ENCODE results near the gene YAF2. TPM values are rescaled to one million over a fixed set of nuclear protein-coding genes. Genes with fewer than 3 reads are reported as not detected.

YAF2 gene
- total RNA-seq, 1 experiment from 2014 or later: 19.9 TPM

DNA sequence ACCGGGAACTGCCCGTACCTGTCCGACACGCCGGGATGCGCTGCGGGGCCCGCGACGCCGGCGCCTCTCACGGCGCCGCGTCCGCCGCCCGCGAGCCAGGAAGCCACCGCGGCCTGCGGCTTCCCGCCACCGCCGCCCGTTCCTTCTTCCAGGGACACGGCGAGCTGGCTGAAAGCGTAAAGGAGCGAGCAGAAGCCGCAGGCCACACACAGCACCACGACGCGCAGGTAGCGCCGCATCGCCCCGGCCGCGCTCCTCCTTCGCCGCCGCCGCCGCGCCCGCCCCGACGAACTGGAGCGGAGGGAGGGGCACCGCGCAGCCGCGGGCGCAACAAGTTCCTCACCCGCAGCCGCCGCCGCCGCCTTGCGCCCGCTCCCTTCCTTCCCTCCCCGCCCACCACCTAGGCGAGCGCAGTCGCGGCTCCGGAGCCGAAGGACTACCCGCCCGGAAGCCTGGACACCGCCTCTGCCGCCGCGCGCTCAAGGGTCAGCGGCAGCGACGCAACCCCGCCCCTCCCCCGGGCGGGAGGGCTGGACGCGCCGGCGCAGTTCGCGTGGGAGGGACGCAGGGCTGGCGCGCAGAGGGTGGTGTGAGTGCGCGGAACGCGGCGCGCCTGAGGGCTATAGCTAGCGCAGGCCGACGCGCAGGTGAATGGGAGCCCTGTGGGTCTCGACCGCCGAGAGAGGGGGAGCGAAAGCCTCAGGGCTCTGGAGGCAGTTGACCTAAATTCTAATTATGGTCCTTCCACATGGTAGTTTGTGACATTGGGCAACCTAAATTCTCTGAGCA, 93.4 kb downstream of the YAF2 start, which contains the start of gene GXYLT1:
Gene GXYLT1 (minus strand): TSS at position 467 of the 789 bp plus-strand sequence. CDS start 228 bp downstream, at position 239.
- peak; percentile 91 for DNase-seq (ENCODE audit: low read depth)

DNA sequence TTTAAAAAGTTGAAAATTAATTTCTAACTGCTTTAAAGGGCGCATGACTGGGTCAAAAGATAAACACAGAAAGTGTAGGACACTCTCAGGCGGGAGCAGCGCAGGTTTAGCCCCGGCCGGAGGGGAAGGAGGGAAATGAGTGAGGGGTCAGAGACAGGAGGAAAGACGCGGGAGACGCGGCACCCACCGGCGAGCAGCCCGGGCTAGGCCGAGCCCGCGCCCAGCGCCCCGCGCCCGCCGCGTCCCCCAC, 94.0 kb downstream of the YAF2 start:
- DNase-seq (ENCODE audit: low read depth): peak; percentile 1

DNA sequence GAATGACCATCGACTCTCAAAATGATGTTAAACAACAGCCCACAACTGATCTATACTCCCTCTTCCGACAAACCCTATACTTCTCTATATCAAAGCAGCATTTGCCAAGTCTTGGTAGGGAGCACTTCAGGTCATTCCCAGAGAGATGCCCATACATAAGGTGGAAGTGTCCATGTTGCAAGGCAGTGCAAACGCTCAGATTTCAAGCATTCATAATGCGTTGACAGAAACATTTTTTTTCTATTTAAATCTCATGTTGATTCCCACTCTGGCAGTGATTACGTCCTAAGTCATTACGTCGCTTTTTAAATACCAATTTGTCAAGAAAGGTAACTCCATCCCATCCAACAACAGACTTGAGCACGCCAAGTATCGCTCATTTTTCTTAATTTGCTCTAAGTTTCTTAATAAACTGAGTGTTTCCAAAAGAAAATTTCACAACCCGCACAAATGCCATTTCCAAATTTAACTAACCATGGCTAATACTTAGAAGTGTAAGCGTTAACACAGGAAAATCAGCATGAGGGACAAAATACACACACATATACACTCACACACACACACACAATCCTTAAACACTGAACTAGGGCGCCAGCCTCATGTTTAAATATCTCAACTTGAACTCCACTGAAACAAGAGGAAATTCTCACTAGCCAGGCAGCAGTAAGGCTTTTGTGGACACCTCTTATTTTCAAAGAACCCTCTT, 94.4 kb downstream of the YAF2 start:
- DNase-seq (ENCODE audit: low read depth): peak; percentile 20

DNA sequence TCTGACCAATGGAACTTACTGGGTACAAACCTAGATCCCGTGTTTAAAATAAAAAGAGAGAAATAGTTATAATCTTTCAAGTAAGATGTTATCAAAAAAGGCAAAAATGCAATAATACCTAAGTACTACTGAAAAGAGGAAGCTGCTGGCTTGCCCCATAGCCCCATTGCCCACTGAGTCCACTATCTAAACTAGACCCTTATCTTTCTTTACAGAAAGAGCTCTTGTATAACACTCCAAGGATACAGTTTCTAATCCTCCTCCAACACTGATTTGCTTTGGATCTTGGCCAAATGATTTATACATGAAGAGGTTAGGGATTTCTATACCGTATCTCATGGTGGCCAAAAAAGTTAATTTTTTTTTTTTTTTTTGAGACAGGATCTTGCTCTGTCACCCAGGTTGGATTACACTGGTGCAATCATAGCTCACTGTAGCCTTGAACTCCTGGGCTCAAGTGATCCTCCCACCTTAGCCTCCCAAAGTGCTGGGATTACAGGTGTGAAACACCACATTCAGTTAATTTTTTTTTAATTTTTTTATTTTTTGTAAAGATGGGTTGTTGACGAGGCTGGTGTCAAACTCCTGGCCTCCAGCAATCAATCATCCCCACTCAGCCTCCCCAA, 96.0 kb downstream of the YAF2 start:
- DNase-seq (ENCODE audit: low read depth): no peak

DNA sequence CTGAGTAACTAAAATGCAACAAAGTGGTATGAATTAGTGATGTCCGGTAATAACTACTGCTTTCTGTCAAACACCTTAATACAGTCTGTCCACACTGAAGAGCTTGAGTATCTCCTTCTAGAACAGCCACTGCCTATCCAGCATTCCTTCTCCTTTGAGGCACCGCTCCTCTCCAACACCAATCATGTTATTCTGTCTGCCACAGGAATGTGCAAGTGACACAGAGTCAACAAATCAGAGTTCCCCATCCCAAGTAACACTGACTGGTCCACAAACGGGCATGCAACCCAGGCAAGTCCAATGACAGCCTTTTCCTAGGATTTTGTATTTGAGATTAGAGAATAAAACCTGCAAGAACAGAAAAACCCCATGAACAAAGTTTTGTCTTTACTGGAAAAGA, 97.1 kb downstream of the YAF2 start:
- peak; percentile 41 for DNase-seq (ENCODE audit: low read depth)

DNA sequence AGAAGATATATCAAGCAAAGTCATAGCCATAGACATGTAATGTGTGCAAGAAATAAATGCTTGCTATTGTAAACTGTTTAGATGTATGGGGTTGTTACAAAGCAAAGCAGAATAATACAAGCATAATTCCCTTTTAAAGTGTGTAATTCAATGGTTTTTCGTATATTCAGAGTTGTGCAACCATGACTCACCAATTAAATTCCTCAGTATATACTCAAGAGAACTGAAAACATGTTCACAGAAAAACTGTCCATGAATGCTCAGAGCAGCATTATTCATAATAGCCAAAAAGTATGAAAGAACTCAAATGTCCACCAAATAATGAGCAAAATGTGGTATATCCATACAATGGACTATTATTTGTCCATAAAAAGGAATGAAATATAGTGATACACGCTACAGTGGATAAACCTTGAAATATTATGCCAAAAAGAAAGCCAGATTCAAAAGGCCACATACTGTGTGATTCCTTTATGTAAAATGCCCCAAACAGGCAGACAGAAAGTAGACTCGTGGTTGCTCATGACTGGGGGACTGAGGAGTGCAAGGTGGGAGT, 102.7 kb downstream of the YAF2 start:
- peak; percentile 46 for DNase-seq (ENCODE audit: low read depth)

DNA sequence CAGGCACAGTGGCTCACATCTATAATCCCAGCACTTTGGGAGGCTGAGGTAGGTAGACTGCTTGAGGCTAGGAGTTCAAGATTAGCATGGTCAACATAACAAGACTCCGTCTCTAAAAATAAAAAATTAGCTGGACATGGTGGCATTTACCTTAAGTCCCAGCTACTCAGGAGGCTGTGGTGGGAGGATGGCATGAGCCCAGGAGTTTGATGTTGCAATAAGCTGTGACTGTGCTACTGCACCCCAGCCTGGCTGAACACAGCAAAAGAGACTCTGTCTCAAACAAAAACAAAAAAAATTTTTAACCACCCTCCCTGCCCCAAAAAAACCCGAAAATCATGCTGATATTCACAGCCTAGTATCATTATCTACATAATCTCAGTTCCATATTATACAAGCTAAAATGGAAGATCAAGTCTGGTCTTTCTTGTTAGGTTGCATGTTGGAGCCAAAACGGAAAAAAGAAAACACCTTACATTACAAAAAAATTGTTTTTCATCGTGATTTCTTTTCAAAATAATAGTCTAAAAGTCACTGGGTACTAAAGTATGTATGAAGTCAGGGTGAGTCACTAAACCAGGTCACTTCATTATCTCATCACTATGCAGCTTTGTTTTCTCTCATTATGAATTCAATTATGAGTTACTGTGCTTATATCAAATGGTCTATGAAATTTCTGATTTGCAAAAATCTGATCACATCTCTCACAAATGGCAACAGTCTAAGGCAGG, 107.2 kb downstream of the YAF2 start:
- peak; percentile 48 for DNase-seq (ENCODE audit: low read depth)

DNA sequence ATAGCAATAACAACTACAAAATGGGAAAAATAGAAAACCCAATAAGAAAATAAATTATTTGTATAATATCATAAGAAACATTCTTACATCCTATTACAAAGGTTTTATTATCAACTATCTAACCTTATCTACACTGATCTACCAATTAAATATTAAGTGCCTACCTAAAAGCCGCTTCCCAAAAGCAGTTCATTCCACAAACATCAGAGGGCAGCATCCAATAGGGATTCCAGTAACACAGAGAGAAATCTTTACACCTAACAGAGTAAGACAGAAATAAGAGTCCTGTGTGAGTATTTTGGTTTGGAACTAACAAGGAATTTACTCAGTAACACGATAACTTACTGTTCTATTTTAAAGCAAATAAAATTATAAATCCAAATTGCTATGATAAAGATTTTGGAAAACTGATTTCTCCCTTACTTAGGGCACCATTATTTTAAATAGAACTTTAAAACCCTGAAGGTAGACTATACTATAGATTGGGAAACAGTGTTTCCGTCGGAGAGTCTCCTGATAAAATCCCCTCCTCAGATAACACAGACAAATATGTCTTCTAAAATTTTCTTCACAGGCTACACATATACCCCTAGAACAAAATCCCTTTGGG, 108.3 kb downstream of the YAF2 start:
- peak; percentile 53 for DNase-seq (ENCODE audit: low read depth)

DNA sequence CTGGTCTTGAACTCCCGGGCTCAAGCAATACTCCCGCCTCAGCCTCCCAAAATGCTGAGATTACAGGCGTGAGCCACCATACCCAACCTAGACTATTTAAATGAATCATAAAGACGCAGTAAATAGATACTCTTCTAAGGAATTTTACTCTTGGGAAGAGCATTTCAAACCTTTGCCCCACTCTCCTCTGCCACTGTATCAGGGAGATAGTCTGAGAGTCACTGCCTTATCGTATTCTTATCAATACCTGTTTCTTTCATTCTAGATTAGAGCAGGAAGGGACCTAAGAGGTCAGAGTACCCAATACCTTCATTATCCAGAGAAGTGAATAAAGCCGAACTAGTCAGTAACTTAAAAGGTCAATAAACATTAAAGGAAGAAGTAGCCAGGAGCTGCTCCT, 109.2 kb downstream of the YAF2 start:
- DNase-seq (ENCODE audit: low read depth): no peak

DNA sequence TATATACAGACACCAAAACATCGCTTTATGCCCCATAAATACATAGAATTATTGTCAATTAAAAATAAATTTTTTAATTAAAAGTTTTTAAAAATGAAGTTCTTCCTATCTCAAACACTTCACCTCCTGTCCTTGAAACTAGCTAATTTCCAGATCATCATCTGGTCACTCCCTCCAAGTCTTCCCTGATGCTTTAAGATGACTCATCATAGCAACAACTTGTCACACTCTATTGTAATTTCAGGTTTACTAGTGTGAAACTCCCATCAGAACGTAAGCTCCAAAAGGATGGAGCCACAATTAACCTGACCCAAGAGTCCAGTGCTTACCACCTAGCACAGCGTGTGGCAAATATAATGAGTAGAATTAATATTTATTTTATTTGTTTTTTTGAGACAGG, 109.7 kb downstream of the YAF2 start:
- peak; percentile 28 for DNase-seq (ENCODE audit: low read depth)

DNA sequence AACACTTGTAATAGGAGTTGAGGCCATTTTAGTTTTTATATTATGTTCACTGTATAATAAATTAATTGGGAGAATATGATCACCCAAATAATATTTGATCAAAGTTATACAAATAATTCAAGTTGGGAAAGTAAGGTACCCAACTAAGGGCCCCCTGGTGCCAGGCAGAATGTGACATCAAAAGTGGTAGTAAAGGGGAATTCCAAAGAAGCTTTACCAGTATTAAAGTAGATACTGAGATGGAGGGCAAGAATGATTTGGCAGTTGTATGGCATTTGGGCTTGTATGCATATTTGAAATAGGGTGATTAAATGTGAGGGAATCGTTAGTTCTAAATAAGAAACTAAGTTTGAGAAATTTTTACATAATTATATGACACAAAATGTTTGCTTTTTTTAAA, 111.1 kb downstream of the YAF2 start:
- DNase-seq (ENCODE audit: low read depth): no peak

DNA sequence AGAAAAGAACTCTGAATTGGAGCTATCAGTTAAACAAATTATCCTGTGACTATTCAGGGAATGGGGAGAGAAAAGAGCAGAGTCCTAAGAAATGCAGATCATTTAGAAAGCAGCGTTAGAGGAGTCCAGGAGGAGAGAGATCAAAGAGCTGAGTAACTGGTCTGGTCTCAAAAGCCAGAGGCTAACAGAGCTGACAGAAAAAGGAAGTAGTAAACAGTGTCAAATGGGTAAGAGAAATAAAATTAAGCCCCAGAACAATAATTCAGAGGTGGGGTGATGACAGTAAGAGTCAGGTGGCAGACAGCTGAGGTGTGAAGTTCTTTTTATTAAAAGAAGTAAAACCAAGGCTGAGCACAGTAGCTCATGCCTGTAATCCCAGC, 112.7 kb downstream of the YAF2 start:
- no peak for DNase-seq (ENCODE audit: low read depth)

DNA sequence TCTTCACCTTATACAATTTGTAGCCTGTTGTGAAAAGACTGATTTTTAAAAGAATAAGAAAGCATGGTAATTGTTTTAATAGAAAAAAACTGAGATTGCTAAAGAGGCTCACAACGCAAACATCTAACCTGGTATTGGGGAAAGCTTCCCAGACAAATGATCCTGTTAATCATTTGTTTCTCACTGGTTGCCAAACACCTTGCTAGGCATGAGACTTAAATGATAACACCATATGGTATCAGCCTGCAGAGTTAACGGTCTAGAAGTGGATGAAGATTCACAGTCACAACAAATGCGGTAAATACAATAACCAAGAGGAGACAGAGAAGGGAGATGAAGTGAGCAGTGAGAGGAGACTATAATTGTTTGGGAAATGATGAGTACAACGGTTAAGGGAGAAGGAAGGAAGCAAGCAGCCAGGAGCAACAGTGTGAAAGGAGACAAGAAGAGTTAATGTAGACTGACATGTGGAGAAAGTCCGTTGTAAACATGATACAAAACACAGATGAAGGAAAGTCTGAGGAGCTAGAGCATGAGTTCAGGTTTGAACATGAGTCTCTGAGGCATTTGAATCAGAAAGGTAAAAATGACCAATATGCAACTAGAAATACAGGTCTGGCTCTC, 113.2 kb downstream of the YAF2 start:
- DNase-seq (ENCODE audit: low read depth): no peak

DNA sequence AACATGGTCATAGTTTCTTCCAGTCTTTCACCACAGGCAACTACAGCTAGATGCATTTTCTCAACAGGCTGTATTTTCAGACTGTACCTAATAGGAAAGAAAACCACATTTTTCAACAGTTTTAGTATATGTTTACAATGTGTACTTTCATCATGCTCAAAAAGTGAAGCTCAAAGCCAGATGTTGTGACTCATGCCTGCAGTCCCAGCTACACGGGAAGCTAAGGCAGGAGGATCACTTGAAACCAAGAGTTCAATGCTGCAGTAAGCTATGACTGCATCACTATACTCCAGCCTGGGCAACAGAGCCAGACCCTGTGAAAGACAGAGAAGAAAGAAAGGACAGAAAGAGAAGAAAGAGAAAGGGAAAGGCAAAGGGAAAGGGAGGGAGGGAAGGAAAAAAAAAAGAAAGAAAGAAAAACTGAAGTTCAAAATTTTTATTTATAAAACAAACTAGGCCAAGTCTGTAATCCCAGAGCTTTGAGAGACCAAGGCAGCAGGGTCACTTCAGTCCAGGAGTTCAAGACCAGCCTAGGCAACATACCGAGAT, 118.9 kb downstream of the YAF2 start:
- peak; percentile 66 for DNase-seq (ENCODE audit: low read depth)

DNA sequence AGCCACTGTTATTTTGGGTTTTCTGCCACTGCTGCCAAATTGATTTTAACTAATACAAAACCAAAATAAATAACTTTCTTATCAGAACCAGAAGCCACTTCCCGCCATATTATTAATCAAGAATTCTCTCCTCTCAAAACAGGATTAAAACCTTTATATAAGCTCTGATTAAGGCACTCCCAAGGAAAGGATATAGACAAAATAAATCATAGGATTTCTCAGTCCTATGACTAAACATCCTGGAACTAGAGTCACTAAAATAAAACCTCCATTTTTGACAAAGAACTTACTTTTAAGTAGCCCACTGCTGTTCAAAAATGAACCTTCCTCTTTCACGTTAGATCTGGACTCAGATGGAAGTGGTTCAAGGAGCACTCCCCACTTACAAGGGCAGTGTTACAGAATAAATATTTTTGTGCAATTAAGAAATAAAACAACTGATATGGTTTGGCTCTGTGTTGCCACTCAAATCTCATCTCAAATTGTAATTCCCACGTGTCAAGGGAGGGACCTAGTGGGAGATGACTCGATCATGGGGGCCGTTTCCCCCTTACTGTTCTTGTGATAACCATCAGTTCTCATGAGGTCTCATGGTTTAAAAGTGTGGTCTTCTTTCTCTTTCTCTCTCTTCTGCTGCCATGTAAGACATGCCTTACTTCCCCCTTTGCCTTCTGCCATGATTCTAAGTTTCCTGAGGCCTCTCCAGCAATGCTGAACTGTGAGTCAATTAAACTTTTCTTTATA, 119.7 kb downstream of the YAF2 start:
- DNase-seq (ENCODE audit: low read depth): no peak

DNA sequence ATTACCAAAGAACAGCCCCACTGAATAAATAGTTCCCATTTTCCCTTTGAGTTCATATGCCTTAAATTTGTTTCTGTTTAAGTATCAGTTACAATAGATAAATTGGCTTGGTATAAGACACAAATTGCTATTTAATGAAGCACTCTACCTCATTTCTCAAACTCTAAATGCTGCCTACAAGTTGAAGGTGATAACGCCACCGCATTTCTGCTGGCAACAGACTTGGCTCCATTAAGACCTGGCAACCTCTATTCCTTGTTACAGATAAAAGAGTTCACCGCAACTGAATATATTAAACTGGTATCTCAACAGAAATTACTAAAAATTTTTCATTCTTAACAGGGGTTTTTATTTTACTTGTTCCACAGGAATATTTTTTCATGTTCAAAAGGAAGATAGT, 129.0 kb downstream of the YAF2 start:
- no peak for DNase-seq (ENCODE audit: low read depth)

All from RPMI7951 (cell line).